GM12892 (cell line): ENCODE data around the gene SPTBN1.
"Not testable (repeated sequence)": the region's sequence is repeated elsewhere in the genome, so short reads cannot be mapped to it uniquely, and the experiment has no call there.

Source experiments
- POLR2A ChIP-seq: IDR thresholded peaks from 2 replicates; pipeline ENCODE4 v1.6.1; 2011; ENCODE audit warnings: low read depth, low read length, control low read depth
- POLR2AphosphoS5 ChIP-seq: IDR thresholded peaks from 2 replicates; pipeline ENCODE4 v1.6.1; 2011; ENCODE audit warnings: low read depth, low read length, control low read depth

DNA sequence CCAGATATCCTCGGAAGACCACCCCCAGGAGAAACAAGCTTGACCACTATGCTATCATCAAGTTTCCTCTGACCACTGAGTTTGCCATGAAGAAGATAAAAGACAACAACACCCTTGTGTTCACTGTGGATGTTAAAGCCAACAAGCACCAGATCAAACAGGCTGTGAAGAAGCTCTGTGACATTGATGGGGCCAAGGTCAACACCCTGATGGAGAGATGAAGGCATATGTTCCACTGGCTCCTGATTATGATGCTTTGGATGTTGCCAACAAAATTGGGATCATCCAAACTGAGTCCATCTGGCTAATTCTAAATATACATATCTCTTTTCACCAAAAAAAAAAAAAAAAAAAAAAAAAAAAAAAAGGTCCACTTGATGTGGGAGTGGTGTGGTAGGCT is 73.4 kb downstream of the SPTBN1 start:
- not testable (repeated sequence) for TF ChIP-seq POLR2AphosphoS5, POLR2A
